HCT116 (cell line): ENCODE results near the gene SETD2. TPM values are rescaled to one million over a fixed set of nuclear protein-coding genes. Genes with fewer than 3 reads are reported as not detected.

Experiments
- ATAC-seq: fragments of 200-7000 bp; cut with Tn5 transposase; 2 replicates; pipeline ENCODE4 v1.9.1; 2020; ENCODE audit warnings: mild to moderate bottlenecking, moderate library complexity
- BruUV-seq: library from RNA; stranded (reverse); fragments of 400-500 nt; replicated peaks from 2 replicates; lab custom pipeline; 2021; lab: Mats Ljungman, UMichigan
- CTCF ChIA-PET: fragments of 300-600 bp; sonication (Branson Sonifier 250); formaldehyde crosslinking; loops from one replicate; lab custom pipeline; 2021; ENCODE audit warnings: antibody characterized with exemption; lab: Charles Lee
- POLR2A ChIA-PET: fragments of 300-600, 350-600 bp; sonication (Branson Sonifier 250); formaldehyde crosslinking; loops from one replicate; lab custom pipeline; 2021; ENCODE audit warnings: antibody characterized with exemption; lab: Charles Lee
- RAD21 ChIA-PET, 2 experiments: fragments of 300-600 bp; sonication (Branson Sonifier 250); formaldehyde crosslinking; loops; one replicate each; lab custom pipeline; 2023; ENCODE audit warnings: low total read pairs in 2 of 2; ENCODE audit not compliant: uncharacterized antibody in 2 of 2, unreplicated experiment in 2 of 2, low non-redundant PET in 1 of 2; lab: Charles Lee
- DNase-seq: peaks from one replicate; pipeline ENCODE4 v3.0.0-alpha.2; 2010; ENCODE audit warnings: low read depth, low spot score
- H2AFZ ChIP-seq: fragments of 200-600 bp; shearing (Covaris generic), sonication (generic); 2 replicates; pipeline ENCODE4 v1.6.1; 2017; ENCODE audit warnings: low read depth, mixed run types, mixed read lengths, antibody characterized with exemption, low read length; ENCODE audit not compliant: poor library complexity, severe bottlenecking
- H3K27ac ChIP-seq: 2 replicates; pipeline ENCODE4 v1.5.1; 2012; ENCODE audit warnings: low read depth, low read length
- H3K27me3 ChIP-seq: fragments of 200-600 bp; sonication (generic); 2 replicates; pipeline ENCODE4 v1.6.1; 2016; ENCODE audit warnings: mixed run types, low read length, mixed read lengths; ENCODE audit not compliant: insufficient read depth
- H3K36me3 ChIP-seq, 2 experiments: fragments of 200-500 bp in 1 of 2; fragments of 200-600 bp in 1 of 2; sonication (Bioruptor generic) in 1 of 2; sonication (generic) in 1 of 2; 2 replicates each; pipeline versions ENCODE4 v1.5.1 to v1.6.1; 2014 to 2016; ENCODE audit warnings: low read length in 2 of 2, inconsistent platforms in 1 of 2, mixed read lengths in 1 of 2, mixed run types in 1 of 2; ENCODE audit not compliant: insufficient read depth in 2 of 2, control insufficient read depth in 1 of 2
- H3K4me1 ChIP-seq, 2 experiments: fragments of 200-600 bp in 1 of 2; sonication (generic) in 1 of 2; 2 replicates each; pipeline versions ENCODE4 v1.5.1 to v1.6.1; 2012 to 2017; ENCODE audit warnings: low read length in 2 of 2, inconsistent platforms in 1 of 2, mild to moderate bottlenecking in 1 of 2, mixed read lengths in 1 of 2, mixed run types in 1 of 2, moderate library complexity in 1 of 2; ENCODE audit not compliant: insufficient read depth in 2 of 2, control insufficient read depth in 1 of 2
- H3K4me2 ChIP-seq: fragments of 200-600 bp; sonication (generic); 2 replicates; pipeline ENCODE4 v1.6.1; 2017; ENCODE audit warnings: mixed run types, low read length, mixed read lengths
- H3K4me3 ChIP-seq, 2 experiments: fragments of 200-600 bp in 1 of 2; sonication (generic) in 1 of 2; replicated peaks in 1 of 2; 2 replicates each; pipeline ENCODE4 v1.5.1; 2011 to 2016; ENCODE audit warnings: low read length in 2 of 2, control low read depth in 1 of 2, low read depth in 1 of 2, mild to moderate bottlenecking in 1 of 2, mixed read lengths in 1 of 2, mixed run types in 1 of 2
- H3K79me2 ChIP-seq: fragments of 200-600 bp; sonication (generic); 2 replicates; pipeline ENCODE4 v1.6.1; 2017; ENCODE audit warnings: mild to moderate bottlenecking, mixed run types, low read length, moderate library complexity, mixed read lengths; ENCODE audit not compliant: insufficient read depth
- H3K9ac ChIP-seq: fragments of 200-600 bp; sonication (generic); 2 replicates; pipeline ENCODE4 v1.6.1; 2016; ENCODE audit warnings: low read length, mixed read lengths
- H3K9me2 ChIP-seq: fragments of 200-600 bp; sonication (generic), shearing (Covaris generic); 2 replicates; pipeline ENCODE4 v1.6.1; 2017; ENCODE audit warnings: mixed run types, mild to moderate bottlenecking, moderate library complexity; ENCODE audit not compliant: insufficient read depth
- H3K9me3 ChIP-seq, 2 experiments: fragments of 200-500 bp in 1 of 2; fragments of 200-600 bp in 1 of 2; sonication (Bioruptor generic) in 1 of 2; sonication (generic) in 1 of 2; 2 replicates each; pipeline ENCODE4 v1.6.1; 2014 to 2017; ENCODE audit warnings: low read length in 2 of 2, mixed read lengths in 2 of 2, inconsistent platforms in 1 of 2, low read depth in 1 of 2, mild to moderate bottlenecking in 1 of 2, mixed run types in 1 of 2, moderate library complexity in 1 of 2; ENCODE audit not compliant: control insufficient read depth in 1 of 2, insufficient read depth in 1 of 2
- H4K20me1 ChIP-seq: fragments of 200-600 bp; sonication (generic), shearing (Covaris generic); 2 replicates; pipeline ENCODE4 v1.6.1; 2017; ENCODE audit warnings: mixed run types, mild to moderate bottlenecking, moderate library complexity; ENCODE audit not compliant: insufficient read depth
- CBX3 ChIP-seq: IDR thresholded peaks from 2 replicates; pipeline ENCODE4 v1.6.1; 2012; ENCODE audit warnings: low read depth
- CEBPB ChIP-seq: IDR thresholded peaks from 2 replicates; pipeline ENCODE4 v1.6.1; 2012; ENCODE audit warnings: low read depth
- EGR1 ChIP-seq: IDR thresholded peaks from 2 replicates; pipeline ENCODE4 v1.6.1; 2012; ENCODE audit warnings: low read depth
- EZH2 ChIP-seq: fragments of 200-600 bp; sonication (generic); IDR thresholded peaks from 2 replicates; pipeline ENCODE4 v1.6.1; 2017; ENCODE audit warnings: antibody characterized with exemption, mixed run types
- EZH2phosphoT487 ChIP-seq: fragments of 200-600 bp; IDR thresholded peaks from 2 replicates; pipeline ENCODE4 v1.6.1; 2018; ENCODE audit warnings: antibody characterized with exemption, borderline replicate concordance
- FOSL1 ChIP-seq: IDR thresholded peaks from 2 replicates; pipeline ENCODE4 v1.6.1; 2012; ENCODE audit warnings: low read depth
- RAD21 ChIP-seq: IDR thresholded peaks from 2 replicates; pipeline ENCODE4 v1.6.1; 2012; ENCODE audit warnings: low read depth, mild to moderate bottlenecking
- SIN3A ChIP-seq: IDR thresholded peaks from 2 replicates; pipeline ENCODE4 v1.6.1; 2012; ENCODE audit warnings: low read depth
- SP1 ChIP-seq: IDR thresholded peaks from 2 replicates; pipeline ENCODE4 v1.6.1; 2012; ENCODE audit warnings: low read depth
- TCF7L2 ChIP-seq: IDR thresholded peaks from 2 replicates; pipeline ENCODE4 v1.7.0; 2011; ENCODE audit warnings: borderline replicate concordance, inconsistent platforms; ENCODE audit not compliant: insufficient read depth, insufficient read length; ENCODE audit errors: extremely low read depth
- intact Hi-C: fragments of 100-400 bp; cut with micrococcal nuclease; formaldehyde crosslinking; loops from 2 replicates; pipeline ENCODE4 v1.10.0; 2022
- total RNA-seq: library from RNA; stranded (reverse); gene quantifications from one replicate; pipeline ENCODE4 v1.2.1, GENCODE V29; 2021; ENCODE audit not compliant: unreplicated experiment
- TF ChIP-seq, protein P1 (sequence below): IDR thresholded peaks from 2 replicates; pipeline ENCODE4 v1.6.1; 2012; ENCODE audit warnings: low read depth
- TF ChIP-seq, protein P2 (sequence below): IDR thresholded peaks from 2 replicates; pipeline ENCODE4 v1.6.1; 2012
- TF ChIP-seq, protein P3 (sequence below), 3 experiments: fragments of 200-600 bp in 1 of 3; sonication (generic) in 1 of 3; IDR thresholded peaks in 2 of 3; conservative IDR thresholded peaks in 1 of 3; 2 replicates each; pipeline ENCODE4 v1.5.1; 2012 to 2017; ENCODE audit warnings: low read depth in 2 of 3, low read length in 2 of 3, antibody characterized with exemption in 1 of 3, borderline replicate concordance in 1 of 3, control low read depth in 1 of 3, mild to moderate bottlenecking in 1 of 3, mixed read lengths in 1 of 3, mixed run types in 1 of 3, moderate library complexity in 1 of 3; ENCODE audit not compliant: insufficient read depth in 1 of 3

The SETD2 gene
- total RNA-seq, 1 experiment from 2014 or later = 33.0 TPM

DNA sequence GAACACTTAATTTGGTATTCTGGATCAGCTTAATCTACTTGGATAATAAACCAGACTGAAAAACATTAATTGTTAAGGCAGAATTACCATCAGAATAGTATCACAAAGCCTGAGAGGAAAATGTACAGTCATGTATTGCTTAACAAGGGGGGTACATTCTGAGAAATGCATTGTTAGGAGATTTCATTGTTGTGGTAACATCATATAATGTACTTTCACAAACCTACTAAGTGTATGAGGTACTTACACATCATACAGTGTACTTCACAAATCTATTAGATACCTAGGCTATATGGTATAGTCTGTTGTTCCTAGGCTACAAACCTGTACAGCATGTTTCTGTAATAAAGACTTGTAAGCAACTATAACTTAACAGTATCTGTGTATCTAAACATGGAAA lies 116.2 kb downstream of the SETD2 start:
- ATAC-seq (no peak), DNase-seq (no peak)
- no TSS peak for BruUV-seq
- H3K4me2 ChIP-seq = no peak overlapping the region
- ChIA-PET CTCF (no interaction called here), POLR2A (no interaction called here), RAD21 (no interaction called here)
- no peaks in the 10 kb centered on the region for H3K4me1 ChIP-seq
- H3K4me3 ChIP-seq = no peak overlapping the region
- H3K27ac ChIP-seq = no peak overlapping the region
- no peak overlapping the region for H2AFZ ChIP-seq
- H3K9ac ChIP-seq = no peak overlapping the region
- intact Hi-C loops = loop anchor here (10.0 kb wide), 1 partner anchor 277 kb away; no protein-coding TSS in a partner anchor
- H3K9me3 ChIP-seq = no peaks in the 10 kb centered on the region
- TF ChIP-seq SP1 = no peak
- TF ChIP-seq RAD21 = no peak
- TF ChIP-seq, protein P1, sequence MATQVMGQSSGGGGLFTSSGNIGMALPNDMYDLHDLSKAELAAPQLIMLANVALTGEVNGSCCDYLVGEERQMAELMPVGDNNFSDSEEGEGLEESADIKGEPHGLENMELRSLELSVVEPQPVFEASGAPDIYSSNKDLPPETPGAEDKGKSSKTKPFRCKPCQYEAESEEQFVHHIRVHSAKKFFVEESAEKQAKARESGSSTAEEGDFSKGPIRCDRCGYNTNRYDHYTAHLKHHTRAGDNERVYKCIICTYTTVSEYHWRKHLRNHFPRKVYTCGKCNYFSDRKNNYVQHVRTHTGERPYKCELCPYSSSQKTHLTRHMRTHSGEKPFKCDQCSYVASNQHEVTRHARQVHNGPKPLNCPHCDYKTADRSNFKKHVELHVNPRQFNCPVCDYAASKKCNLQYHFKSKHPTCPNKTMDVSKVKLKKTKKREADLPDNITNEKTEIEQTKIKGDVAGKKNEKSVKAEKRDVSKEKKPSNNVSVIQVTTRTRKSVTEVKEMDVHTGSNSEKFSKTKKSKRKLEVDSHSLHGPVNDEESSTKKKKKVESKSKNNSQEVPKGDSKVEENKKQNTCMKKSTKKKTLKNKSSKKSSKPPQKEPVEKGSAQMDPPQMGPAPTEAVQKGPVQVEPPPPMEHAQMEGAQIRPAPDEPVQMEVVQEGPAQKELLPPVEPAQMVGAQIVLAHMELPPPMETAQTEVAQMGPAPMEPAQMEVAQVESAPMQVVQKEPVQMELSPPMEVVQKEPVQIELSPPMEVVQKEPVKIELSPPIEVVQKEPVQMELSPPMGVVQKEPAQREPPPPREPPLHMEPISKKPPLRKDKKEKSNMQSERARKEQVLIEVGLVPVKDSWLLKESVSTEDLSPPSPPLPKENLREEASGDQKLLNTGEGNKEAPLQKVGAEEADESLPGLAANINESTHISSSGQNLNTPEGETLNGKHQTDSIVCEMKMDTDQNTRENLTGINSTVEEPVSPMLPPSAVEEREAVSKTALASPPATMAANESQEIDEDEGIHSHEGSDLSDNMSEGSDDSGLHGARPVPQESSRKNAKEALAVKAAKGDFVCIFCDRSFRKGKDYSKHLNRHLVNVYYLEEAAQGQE = no peak
- TF ChIP-seq CEBPB = no peak
- TF ChIP-seq, protein P2, sequence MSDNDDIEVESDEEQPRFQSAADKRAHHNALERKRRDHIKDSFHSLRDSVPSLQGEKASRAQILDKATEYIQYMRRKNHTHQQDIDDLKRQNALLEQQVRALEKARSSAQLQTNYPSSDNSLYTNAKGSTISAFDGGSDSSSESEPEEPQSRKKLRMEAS = no peak
- no peak for TF ChIP-seq EZH2phosphoT487
- TF ChIP-seq TCF7L2 = no peak
- no peak for TF ChIP-seq EZH2
- no peak for TF ChIP-seq EGR1
- TF ChIP-seq, protein P3, sequence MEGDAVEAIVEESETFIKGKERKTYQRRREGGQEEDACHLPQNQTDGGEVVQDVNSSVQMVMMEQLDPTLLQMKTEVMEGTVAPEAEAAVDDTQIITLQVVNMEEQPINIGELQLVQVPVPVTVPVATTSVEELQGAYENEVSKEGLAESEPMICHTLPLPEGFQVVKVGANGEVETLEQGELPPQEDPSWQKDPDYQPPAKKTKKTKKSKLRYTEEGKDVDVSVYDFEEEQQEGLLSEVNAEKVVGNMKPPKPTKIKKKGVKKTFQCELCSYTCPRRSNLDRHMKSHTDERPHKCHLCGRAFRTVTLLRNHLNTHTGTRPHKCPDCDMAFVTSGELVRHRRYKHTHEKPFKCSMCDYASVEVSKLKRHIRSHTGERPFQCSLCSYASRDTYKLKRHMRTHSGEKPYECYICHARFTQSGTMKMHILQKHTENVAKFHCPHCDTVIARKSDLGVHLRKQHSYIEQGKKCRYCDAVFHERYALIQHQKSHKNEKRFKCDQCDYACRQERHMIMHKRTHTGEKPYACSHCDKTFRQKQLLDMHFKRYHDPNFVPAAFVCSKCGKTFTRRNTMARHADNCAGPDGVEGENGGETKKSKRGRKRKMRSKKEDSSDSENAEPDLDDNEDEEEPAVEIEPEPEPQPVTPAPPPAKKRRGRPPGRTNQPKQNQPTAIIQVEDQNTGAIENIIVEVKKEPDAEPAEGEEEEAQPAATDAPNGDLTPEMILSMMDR (IDR thresholded peaks at IDR 0.05 in 2 of 3, conservative IDR thresholded peaks at IDR 0.05 in 1 of 3; ENCODE audit: borderline replicate concordance in 1 of 3, insufficient read depth in 1 of 3, low read depth in 2 of 3, low read length in 2 of 3) = no peak
- TF ChIP-seq FOSL1 = no peak
- no peak for TF ChIP-seq CBX3
- no peak for TF ChIP-seq SIN3A
- H3K79me2 ChIP-seq = peaks cover 11% of the 10 kb centered on the region; the same call in 1 of the 2 replicates
- H4K20me1 ChIP-seq = peaks cover 4% of the 10 kb centered on the region; the same call in 1 of the 2 replicates
- H3K27me3 ChIP-seq = no peaks in the 10 kb centered on the region
- H3K36me3 ChIP-seq = peaks cover 0 to 4% of the 10 kb centered on the region in 2 experiments; a peak in 2 of 4 replicates
- no peaks in the 10 kb centered on the region for H3K9me2 ChIP-seq
